Spleen (tissue), 11 donors: ENCODE data around the gene GCK. TPM values are rescaled to one million over a fixed set of nuclear protein-coding genes. Genes with fewer than 3 reads are reported as not detected.
"Not testable (repeated sequence)": the region's sequence is repeated elsewhere in the genome, so short reads cannot be mapped to it uniquely, and the experiment has no call there.

ENCODE experiments used
- DNase-seq: peaks from one replicate; pipeline ENCODE4 v3.0.0-alpha.2; 2020
- H3K27ac ChIP-seq, 8 donors: fragments of 200-600 bp; sonication (generic) in 7 of 8; 1 replicate in 4 of 8; 2 replicates in 4 of 8; pipeline versions ENCODE4 v1.5.0 to v1.8.0; 2016 to 2021; ENCODE audit warnings: inconsistent platforms in 4 of 8, mild to moderate bottlenecking in 4 of 8, moderate library complexity in 1 of 8
- H3K27me3 ChIP-seq, 7 donors: fragments of 200-600 bp; sonication (generic) in 6 of 7; replicated peaks in 1 of 7; 1 replicate in 4 of 7; 2 replicates in 3 of 7; pipeline versions ENCODE4 v1.5.0 to v1.8.0; 2016 to 2021; ENCODE audit warnings: inconsistent platforms in 3 of 7, mild to moderate bottlenecking in 1 of 7
- H3K36me3 ChIP-seq, 6 donors: fragments of 200-600 bp; sonication (generic) in 5 of 6; 1 replicate in 4 of 6; 2 replicates in 2 of 6; pipeline versions ENCODE4 v1.5.0 to v1.8.0; 2016 to 2021; ENCODE audit warnings: inconsistent platforms in 2 of 6
- H3K4me1 ChIP-seq, 6 donors: fragments of 200-600 bp; sonication (generic) in 5 of 6; 1 replicate in 3 of 6; 2 replicates in 3 of 6; pipeline versions ENCODE4 v1.5.0 to v1.8.0; 2016 to 2021; ENCODE audit warnings: inconsistent platforms in 3 of 6
- H3K4me3 ChIP-seq, 8 donors: fragments of 200-600 bp; sonication (generic) in 7 of 8; 1 replicate in 4 of 8; 2 replicates in 4 of 8; pipeline versions ENCODE4 v1.5.0 to v1.8.0; 2016 to 2021; ENCODE audit warnings: inconsistent platforms in 4 of 8, mild to moderate bottlenecking in 4 of 8, moderate library complexity in 2 of 8
- H3K9me3 ChIP-seq, 8 donors: fragments of 200-600 bp; sonication (generic) in 7 of 8; 1 replicate in 4 of 8; 2 replicates in 4 of 8; pipeline versions ENCODE4 v1.5.0 to v1.8.0; 2016 to 2021; ENCODE audit warnings: inconsistent platforms in 4 of 8
- CTCF ChIP-seq, 11 experiments: fragments of 200-600 bp in 7 of 11; fragments of 450-650 bp in 4 of 11; sonication (generic) in 4 of 11; IDR thresholded peaks in 8 of 11; conservative IDR thresholded peaks in 3 of 11; 1 replicate in 7 of 11; 2 replicates in 4 of 11; pipeline versions ENCODE4 v1.4.0 to v1.8.0; 2016 to 2021; ENCODE audit warnings: antibody characterized with exemption in 11 of 11, inconsistent platforms in 4 of 11, mild to moderate bottlenecking in 1 of 11
- POLR2A ChIP-seq, 3 donors: fragments of 450-650 bp; IDR thresholded peaks; one replicate each; pipeline ENCODE4 v1.5.1; 2017; ENCODE audit warnings: antibody characterized with exemption in 3 of 3, mild to moderate bottlenecking in 1 of 3
- POLR2AphosphoS5 ChIP-seq, 3 donors: sonication (generic); formaldehyde crosslinking; IDR thresholded peaks; one replicate each; pipeline ENCODE4 v1.5.1; 2017; ENCODE audit warnings: antibody characterized with exemption in 3 of 3
- WGBS, 5 donors: extraction: QIAGEN DNeasy Blood & Tissue Kit in 3 of 5; methylation state at CpG; one replicate each; pipeline versions ENCODE4 v1.1.5 to v1.1.7; 2013 to 2018; 5-methylcytosine and 5-hydroxymethylcytosine counted together
- intact Hi-C: fragments of 100-400 bp; cut with DNase I; formaldehyde crosslinking; loops from one replicate; pipeline ENCODE4 v1.15.0; 2023; ENCODE audit warnings: low total_unique reads
- polyA plus RNA-seq, 3 donors: library from polyadenylated mRNA; stranded (reverse); fragments of 200-250 nt; gene quantifications; one replicate each; pipeline ENCODE4 v1.2.1, GENCODE V29; 2013
- total RNA-seq, 7 donors: library from RNA; depleted of rRNA in 3 of 7; stranded (reverse); fragments of >200 nt in 3 of 7; fragmentation: NEBNext Ultra II Directional in 4 of 7; extraction: Animal tissue kit (Norgen Biotek cat#: 25700) in 4 of 7; gene quantifications; one replicate each; pipeline versions ENCODE4 v1.1.0 to v1.2.1, GENCODE V29; 2016 to 2021
- donor health status: healthy with polysubstance abuse.
- donor health status: DM: no; HTN: no; CAD: no; lungs with moderate emphysema.
- donor health status: DM: no; HTN: no; CAD: no.
- donor health status: Bipolar disorder and iron deficiency.
- donor health status: healthy.
- donor health status: DM: no; HTN: no; CAD: no.
- donor health status: DM: yes; HTN: yes; CAD: no.

Gene GCK
- total and polyA plus RNA-seq, 10 donors = 0.29 to 1.7 (median 0.55) TPM; not detected in 3

GRCh38 chr7:44173911-44174693, 15.1 kb downstream of the GCK start:
- TF ChIP-seq CTCF (IDR thresholded peaks at IDR 0.05 in 8 of 11, conservative IDR thresholded peaks at IDR 0.05 in 3 of 11) (no peak), POLR2A (IDR thresholded peaks at IDR 0.05) (no peak), POLR2AphosphoS5 (IDR thresholded peaks at IDR 0.05) (no peak)
- DNase-seq = no peak
- Histone ChIP-seq H3K27ac (no peak overlapping the region), H3K27me3 (peaks cover 0 to 11% (median 0%) of the 10 kb centered on the region in 7 donors), H3K4me3 (no peak overlapping the region), H3K4me1 (no peaks in the 10 kb centered on the region), H3K9me3 (no peaks in the 10 kb centered on the region), H3K36me3 (no peaks in the 10 kb centered on the region)
- intact Hi-C loops = no loop called here
- WGBS, 5 donors = 47 to 68% (median 64%) methylated on average over 3 of the region's 3 CpGs

DNA sequence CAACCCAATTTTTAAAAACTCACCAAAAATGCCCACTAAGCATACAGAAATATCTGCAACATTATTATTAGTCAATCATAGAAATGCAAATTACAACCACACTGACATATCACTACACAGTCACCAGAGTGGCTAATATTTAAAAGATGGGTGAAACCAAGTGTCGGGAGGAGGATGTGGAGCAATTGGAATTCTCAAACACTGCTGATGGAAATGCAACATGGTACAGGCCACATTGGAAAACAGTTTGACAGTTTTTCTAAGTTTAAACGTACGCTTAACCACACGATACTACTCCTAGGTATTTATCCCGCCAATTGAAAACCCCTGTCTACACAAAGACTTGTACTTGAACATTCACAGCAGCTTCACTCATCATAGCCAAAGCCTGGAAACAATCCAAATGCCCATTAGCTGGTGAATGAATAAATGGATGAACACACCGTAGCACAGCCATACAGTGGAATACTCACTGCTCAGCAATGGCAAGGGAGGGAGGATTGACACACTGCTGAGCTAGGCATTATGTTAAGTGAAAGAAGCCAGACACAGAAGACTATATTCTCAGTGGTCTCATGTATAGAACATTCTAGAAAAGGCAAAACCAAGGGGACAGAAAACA, 16.3 kb downstream of the GCK start:
- 83 to 94% (median 93%) methylated on average over 6 of the region's 6 CpGs for WGBS, 5 donors
- H3K27ac ChIP-seq = no peak overlapping the region

DNA sequence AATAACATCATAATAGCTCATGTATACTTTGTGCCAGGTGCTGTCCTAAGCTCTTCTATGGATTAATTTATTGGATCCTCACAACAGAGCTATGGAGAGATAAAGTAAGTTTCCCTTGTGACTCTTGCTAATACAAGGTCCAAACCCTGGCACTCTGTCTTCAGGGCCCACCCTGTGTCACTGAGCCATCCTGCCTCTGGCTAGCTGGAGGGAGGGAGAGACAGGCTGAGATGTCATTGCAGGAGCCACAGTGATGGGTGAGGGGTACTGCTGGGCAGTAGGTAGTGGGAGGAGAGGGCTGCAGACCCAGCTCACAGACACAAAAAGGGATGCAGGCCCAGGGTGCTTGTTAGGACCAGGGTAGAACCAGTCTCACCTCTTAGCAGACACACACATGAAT, 16.9 kb downstream of the GCK start:
- peaks cover 0 to 12% (median 7%) of the 10 kb centered on the region in 6 donors for H3K4me1 ChIP-seq
- no peak for TF ChIP-seq CTCF (IDR thresholded peaks at IDR 0.05 in 8 of 11, conservative IDR thresholded peaks at IDR 0.05 in 3 of 11)
- no peak for TF ChIP-seq POLR2A (IDR thresholded peaks at IDR 0.05)
- TF ChIP-seq POLR2AphosphoS5 (IDR thresholded peaks at IDR 0.05) = no peak
- H3K27ac ChIP-seq = no peak overlapping the region
- H3K27me3 ChIP-seq = peaks cover 0 to 7% (median 0%) of the 10 kb centered on the region in 7 donors
- intact Hi-C loops = no loop called here
- H3K9me3 ChIP-seq = no peaks in the 10 kb centered on the region
- H3K4me3 ChIP-seq = no peak overlapping the region
- no peaks in the 10 kb centered on the region for H3K36me3 ChIP-seq
- no peak for DNase-seq

More for the DNA sequence above, 16.3 kb downstream of the GCK start:
- Histone ChIP-seq H3K4me3 (no peak overlapping the region), H3K4me1 (peaks cover 0 to 6% (median 4%) of the 10 kb centered on the region in 6 donors), H3K9me3 (no peaks in the 10 kb centered on the region), H3K27me3 (peaks cover 0 to 10% (median 0%) of the 10 kb centered on the region in 7 donors), H3K36me3 (no peaks in the 10 kb centered on the region)
- no peak for TF ChIP-seq CTCF (IDR thresholded peaks at IDR 0.05 in 8 of 11, conservative IDR thresholded peaks at IDR 0.05 in 3 of 11)
- TF ChIP-seq POLR2AphosphoS5 (IDR thresholded peaks at IDR 0.05) = no peak
- no peak for TF ChIP-seq POLR2A (IDR thresholded peaks at IDR 0.05)
- no peak for DNase-seq
- intact Hi-C loops = no loop called here

DNA sequence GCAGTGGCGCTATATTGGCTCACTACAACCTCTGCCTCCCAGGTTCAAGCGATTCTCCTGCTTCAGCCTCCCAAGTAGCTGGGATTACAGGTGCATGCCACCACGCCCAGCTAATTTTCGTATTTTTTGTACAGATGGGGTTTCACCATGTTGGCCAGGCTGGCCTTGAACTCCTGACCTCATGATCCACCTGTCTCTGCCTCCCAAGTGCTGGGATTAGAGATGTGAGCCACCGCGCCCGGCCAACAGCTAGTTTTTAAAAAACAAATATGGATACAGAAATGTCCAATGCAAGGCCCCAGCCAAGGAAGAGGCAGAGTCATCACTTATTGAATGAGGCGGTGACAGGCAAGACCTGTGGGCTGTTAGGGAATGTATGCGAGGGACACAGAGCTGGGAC, 17.3 kb downstream of the GCK start:
- H3K27me3 ChIP-seq, H3K27ac ChIP-seq, H3K4me3 ChIP-seq, H3K9me3 ChIP-seq, intact Hi-C loops, DNase-seq, H3K36me3 ChIP-seq: not testable (repeated sequence)
- H3K4me1 ChIP-seq = peaks cover 0 to 13% (median 7%) of the 10 kb centered on the region in 6 donors
- 87 to 95% (median 93%) methylated on average over 9 of the region's 9 CpGs for WGBS, 5 donors
